A549 (cell line): ENCODE data around the gene IGBP1. TPM values are rescaled to one million over a fixed set of nuclear protein-coding genes. Genes with fewer than 3 reads are reported as not detected.

Experiments used
- ATAC-seq, 2 experiments: fragments of 200-7000 bp in 1 of 2; fragments of >200 bp in 1 of 2; cut with Nextera tagmentation in 1 of 2; cut with Tn5 transposase in 1 of 2; 3 replicates each; pipeline versions ENCODE4 v1.8.0 to v1.9.1; 2018 to 2020; ENCODE audit warnings: mild to moderate bottlenecking in 1 of 2, moderate library complexity in 1 of 2
- CTCF ChIA-PET: fragments of 300-600 bp; sonication (Branson Sonifier 250); formaldehyde crosslinking; extraction: SDS; loops from one replicate; lab custom pipeline; 2021; ENCODE audit warnings: antibody characterized with exemption, inconsistent platforms; lab: Yijun Ruan, JAX
- POLR2A ChIA-PET: fragments of 350-600 bp; formaldehyde crosslinking; extraction: SDS; loops from one replicate; lab custom pipeline; 2021; ENCODE audit warnings: antibody characterized with exemption, inconsistent platforms; lab: Yijun Ruan, JAX
- DNase-seq, 2 experiments: peaks; one replicate each; pipeline versions ENCODE4 v3.0.0 to v3.0.0-alpha.2; 2011 to 2016; ENCODE audit warnings: low read depth in 1 of 2, low spot score in 1 of 2
- FAIRE-seq: peaks from 2 replicates; lab custom pipeline; 2011; peaks lifted over from hg19 to GRCh38; lab: Jason Lieb, UNC
- H3K27ac ChIP-seq, 2 experiments: fragments of >200 bp; sonication (Bioruptor Twin); formaldehyde crosslinking; 3 replicates each; pipeline ENCODE4 v1.5.1; 2016 to 2017
- H3K4me1 ChIP-seq: fragments of >200 bp; sonication (Bioruptor Twin); formaldehyde crosslinking; 3 replicates; pipeline ENCODE4 v1.6.1; 2016
- H3K4me2 ChIP-seq: fragments of >200 bp; sonication (Bioruptor Twin); formaldehyde crosslinking; 3 replicates; pipeline ENCODE4 v1.6.1; 2016
- H3K4me3 ChIP-seq: fragments of >200 bp; sonication (Bioruptor Twin); formaldehyde crosslinking; 3 replicates; pipeline ENCODE4 v1.5.1; 2016
- H3K9me3 ChIP-seq: fragments of >200 bp; sonication (Bioruptor Twin); formaldehyde crosslinking; 3 replicates; pipeline ENCODE4 v1.6.1; 2016
- CBX2 ChIP-seq: fragments of 200-600 bp; sonication (generic); IDR thresholded peaks from 2 replicates; pipeline ENCODE4 v1.6.1; 2016; ENCODE audit warnings: low read depth, mild to moderate bottlenecking, borderline replicate concordance
- CEBPB ChIP-seq, 2 experiments: fragments of >200 bp in 1 of 2; sonication (Bioruptor Twin) in 1 of 2; formaldehyde crosslinking in 1 of 2; IDR thresholded peaks; 2 replicates each; pipeline ENCODE4 v1.6.1; 2012 to 2016
- CHD4 ChIP-seq: fragments of 200-600 bp; sonication (generic); IDR thresholded peaks from 2 replicates; pipeline ENCODE4 v1.6.1; 2016; ENCODE audit warnings: antibody characterized with exemption, mild to moderate bottlenecking, borderline replicate concordance
- EHF ChIP-seq: fragments of 250-450 bp; sonication (Bioruptor Pico); IDR thresholded peaks from 2 replicates; pipeline ENCODE4 v1.5.0; 2020; ENCODE audit warnings: mild to moderate bottlenecking
- EP300 ChIP-seq, 2 experiments: fragments of >200 bp; sonication (Bioruptor Twin); formaldehyde crosslinking; IDR thresholded peaks; 2 replicates in 1 of 2; 3 replicates in 1 of 2; pipeline ENCODE4 v1.6.1; 2016 to 2017
- FOSB ChIP-seq: fragments of 250-450 bp; sonication (Bioruptor Pico); IDR thresholded peaks from 2 replicates; pipeline ENCODE4 v1.5.0; 2020; ENCODE audit warnings: mild to moderate bottlenecking, moderate library complexity
- FOSL2 ChIP-seq, 2 experiments: fragments of 450-650 bp in 1 of 2; fragments of >200 bp in 1 of 2; sonication (Bioruptor Twin) in 1 of 2; formaldehyde crosslinking; IDR thresholded peaks; 2 replicates each; pipeline versions ENCODE4 v1.5.0 to v1.6.1; 2016 to 2020; ENCODE audit warnings: mild to moderate bottlenecking in 1 of 2, moderate library complexity in 1 of 2
- FOXS1 ChIP-seq: fragments of 250-450 bp; sonication (Bioruptor Pico); IDR thresholded peaks from 2 replicates; pipeline ENCODE4 v1.5.0; 2020; ENCODE audit warnings: mild to moderate bottlenecking, moderate library complexity
- GATA3 ChIP-seq: IDR thresholded peaks from 2 replicates; pipeline ENCODE4 v1.6.1; 2012; ENCODE audit warnings: borderline replicate concordance
- HDAC2 ChIP-seq: fragments of 200-600 bp; sonication (generic); IDR thresholded peaks from 2 replicates; pipeline ENCODE4 v1.6.1; 2016
- JUNB ChIP-seq: fragments of >200 bp; sonication (Bioruptor Twin); formaldehyde crosslinking; IDR thresholded peaks from 2 replicates; pipeline ENCODE4 v1.6.1; 2016
- KDM1A ChIP-seq: fragments of 200-600 bp; sonication (generic); IDR thresholded peaks from 2 replicates; pipeline ENCODE4 v1.6.1; 2016; ENCODE audit warnings: low read depth, mild to moderate bottlenecking
- MAFK ChIP-seq: fragments of 450-650 bp; IDR thresholded peaks from 2 replicates; pipeline ENCODE4 v1.6.1; 2014; ENCODE audit not compliant: partially characterized antibody
- MYC ChIP-seq: IDR thresholded peaks from 2 replicates; pipeline ENCODE4 v1.6.1; 2012; ENCODE audit warnings: mild to moderate bottlenecking, inconsistent platforms, low read length, improper control_type of control experiment, borderline replicate concordance
- NR3C1 ChIP-seq: fragments of >200 bp; sonication (Bioruptor Twin); formaldehyde crosslinking; IDR thresholded peaks from 3 replicates; pipeline ENCODE4 v1.6.1; 2017
- PHF8 ChIP-seq: fragments of 200-600 bp; sonication (generic); IDR thresholded peaks from 2 replicates; pipeline ENCODE4 v1.6.1; 2016; ENCODE audit warnings: low read depth, mild to moderate bottlenecking, antibody characterized with exemption, moderate library complexity, borderline replicate concordance
- TP53 ChIP-seq: fragments of 250-450 bp; sonication (Bioruptor Pico); IDR thresholded peaks from 2 replicates; pipeline ENCODE4 v1.5.0; 2021; ENCODE audit warnings: mild to moderate bottlenecking, moderate library complexity
- ZFP36 ChIP-seq: fragments of 450-650 bp; IDR thresholded peaks from 2 replicates; pipeline ENCODE4 v1.6.1; 2014; ENCODE audit warnings: borderline replicate concordance; ENCODE audit not compliant: partially characterized antibody
- ZNF302 ChIP-seq: fragments of 250-450 bp; sonication (Bioruptor Pico); IDR thresholded peaks from 2 replicates; pipeline ENCODE4 v1.9.0; 2021; ENCODE audit warnings: inconsistent platforms, mild to moderate bottlenecking, moderate library complexity
- WGBS: methylation state at CpG from one replicate; pipeline ENCODE4 v1.1.6; 2017; ENCODE audit errors: missing lambda C conversion rate; 5-methylcytosine and 5-hydroxymethylcytosine counted together
- polyA plus RNA-seq, 4 experiments: library from polyadenylated mRNA; depleted of rRNA in 3 of 4; stranded (reverse); fragments of >200 nt; fragmentation: RNase III in 1 of 4; extraction: RNeasy Plus Mini Kit Qiagen cat#74134 plus additional on column Dnase treatment in 1 of 4; gene quantifications; 2 replicates in 3 of 4; 3 replicates in 1 of 4; pipeline ENCODE4 v1.2.3, GENCODE V29; 2011 to 2017
- TF ChIP-seq, protein P1 (sequence below): fragments of 450-650 bp; IDR thresholded peaks from 2 replicates; pipeline ENCODE4 v1.6.1; 2014; ENCODE audit warnings: antibody characterized with exemption
- TF ChIP-seq, protein P2 (sequence below): fragments of 200-600 bp; sonication (generic); IDR thresholded peaks from 2 replicates; pipeline ENCODE4 v1.6.1; 2016; ENCODE audit warnings: antibody characterized with exemption, mild to moderate bottlenecking, moderate library complexity
- TF ChIP-seq, protein P3 (sequence below): IDR thresholded peaks from 2 replicates; pipeline ENCODE4 v1.6.1; 2012; ENCODE audit warnings: low read depth, borderline replicate concordance
- TF ChIP-seq, protein P4 (sequence below): fragments of >200 bp; sonication (Bioruptor Twin); formaldehyde crosslinking; IDR thresholded peaks from 3 replicates; pipeline ENCODE4 v1.5.1; 2016

IGBP1 gene
- polyA plus RNA-seq, 2 of the 4 experiments (the other 2 are of a cell fraction): 54.0 to 106 TPM

DNA sequence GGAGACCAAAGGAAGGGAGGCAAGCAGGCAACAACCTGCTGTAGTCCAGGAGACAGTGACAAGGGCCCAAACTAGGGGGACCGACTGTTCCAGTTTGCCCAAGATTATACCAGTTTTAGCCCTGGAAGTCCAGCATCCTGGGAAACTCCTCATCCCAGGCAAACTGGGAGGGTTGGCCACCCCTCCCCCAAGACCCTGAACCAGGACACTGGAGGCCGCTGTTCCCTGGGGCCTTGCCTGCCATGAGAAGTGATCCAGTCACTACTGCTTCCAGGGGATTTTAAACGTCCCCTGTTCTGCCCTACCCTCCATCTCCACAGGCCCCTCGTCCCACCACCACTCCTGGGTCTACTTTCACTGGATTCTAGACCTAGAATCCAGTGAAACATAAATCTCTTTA, 39.7 kb downstream of the IGBP1 start:
- ATAC-seq (no peak), DNase-seq (no peak), FAIRE-seq (no peak)
- ChIA-PET CTCF (no interaction called here), POLR2A (no interaction called here)
- Histone ChIP-seq H3K4me2 (no peak overlapping the region), H3K4me1 (peaks cover 32% of the 10 kb centered on the region), H3K27ac (no peak overlapping the region)
- whole genome bisulfite sequencing: 68% methylated on average over 4 of the region's 4 CpGs
- TF ChIP-seq JUNB (no peak), CHD4 (no peak), KDM1A (no peak), ZNF302 (CRISPR knock-in tag) (no peak), CBX2 (no peak), EHF (CRISPR knock-in tag) (no peak), FOXS1 (no peak), NR3C1 (no peak), MAFK (no peak), MYC (no peak)
- TF ChIP-seq, protein P1, sequence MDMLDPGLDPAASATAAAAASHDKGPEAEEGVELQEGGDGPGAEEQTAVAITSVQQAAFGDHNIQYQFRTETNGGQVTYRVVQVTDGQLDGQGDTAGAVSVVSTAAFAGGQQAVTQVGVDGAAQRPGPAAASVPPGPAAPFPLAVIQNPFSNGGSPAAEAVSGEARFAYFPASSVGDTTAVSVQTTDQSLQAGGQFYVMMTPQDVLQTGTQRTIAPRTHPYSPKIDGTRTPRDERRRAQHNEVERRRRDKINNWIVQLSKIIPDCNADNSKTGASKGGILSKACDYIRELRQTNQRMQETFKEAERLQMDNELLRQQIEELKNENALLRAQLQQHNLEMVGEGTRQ: no peak
- TF ChIP-seq, protein P2, sequence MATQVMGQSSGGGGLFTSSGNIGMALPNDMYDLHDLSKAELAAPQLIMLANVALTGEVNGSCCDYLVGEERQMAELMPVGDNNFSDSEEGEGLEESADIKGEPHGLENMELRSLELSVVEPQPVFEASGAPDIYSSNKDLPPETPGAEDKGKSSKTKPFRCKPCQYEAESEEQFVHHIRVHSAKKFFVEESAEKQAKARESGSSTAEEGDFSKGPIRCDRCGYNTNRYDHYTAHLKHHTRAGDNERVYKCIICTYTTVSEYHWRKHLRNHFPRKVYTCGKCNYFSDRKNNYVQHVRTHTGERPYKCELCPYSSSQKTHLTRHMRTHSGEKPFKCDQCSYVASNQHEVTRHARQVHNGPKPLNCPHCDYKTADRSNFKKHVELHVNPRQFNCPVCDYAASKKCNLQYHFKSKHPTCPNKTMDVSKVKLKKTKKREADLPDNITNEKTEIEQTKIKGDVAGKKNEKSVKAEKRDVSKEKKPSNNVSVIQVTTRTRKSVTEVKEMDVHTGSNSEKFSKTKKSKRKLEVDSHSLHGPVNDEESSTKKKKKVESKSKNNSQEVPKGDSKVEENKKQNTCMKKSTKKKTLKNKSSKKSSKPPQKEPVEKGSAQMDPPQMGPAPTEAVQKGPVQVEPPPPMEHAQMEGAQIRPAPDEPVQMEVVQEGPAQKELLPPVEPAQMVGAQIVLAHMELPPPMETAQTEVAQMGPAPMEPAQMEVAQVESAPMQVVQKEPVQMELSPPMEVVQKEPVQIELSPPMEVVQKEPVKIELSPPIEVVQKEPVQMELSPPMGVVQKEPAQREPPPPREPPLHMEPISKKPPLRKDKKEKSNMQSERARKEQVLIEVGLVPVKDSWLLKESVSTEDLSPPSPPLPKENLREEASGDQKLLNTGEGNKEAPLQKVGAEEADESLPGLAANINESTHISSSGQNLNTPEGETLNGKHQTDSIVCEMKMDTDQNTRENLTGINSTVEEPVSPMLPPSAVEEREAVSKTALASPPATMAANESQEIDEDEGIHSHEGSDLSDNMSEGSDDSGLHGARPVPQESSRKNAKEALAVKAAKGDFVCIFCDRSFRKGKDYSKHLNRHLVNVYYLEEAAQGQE: no peak
- TF ChIP-seq, all 56 proteins: peak for 0
- H3K9me3 ChIP-seq: no peaks in the 10 kb centered on the region
- H3K4me3 ChIP-seq: no peak overlapping the region

DNA sequence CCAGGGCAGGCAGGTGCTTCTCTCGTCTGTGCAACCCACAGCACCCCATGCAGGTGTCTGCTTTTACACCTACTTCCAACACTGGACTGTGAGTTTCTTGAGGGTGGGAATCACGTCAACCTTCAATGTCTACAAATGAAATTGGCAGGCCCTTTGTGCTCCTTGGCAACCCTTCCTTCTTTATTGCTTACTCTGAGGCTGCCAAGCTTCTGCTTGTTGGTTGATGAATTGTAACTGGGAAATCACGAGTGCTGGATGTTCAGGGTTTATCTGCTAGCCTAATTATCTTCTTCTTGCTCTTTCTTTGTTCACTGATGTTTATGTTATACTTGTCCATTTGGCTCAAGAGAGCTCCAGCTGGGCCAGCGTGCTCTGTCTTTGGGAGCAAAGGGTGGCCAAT, 41.5 kb downstream of the IGBP1 start:
- CTCF ChIA-PET: interaction anchor here (0.8 to 2.2 kb wide), 3 partner anchors 22 to 259 kb away, joined by 3 to 5 read pairs (median 3); partner anchors contain the start of gene IGBP1
- WGBS: 74% methylated on average over 4 of the region's 4 CpGs
- FAIRE-seq (no peak), ATAC-seq (no peak), DNase-seq (no peak)
- Histone ChIP-seq H3K4me1 (0 out of 3 replicates have a peak, but pooled peaks cover 18% of the 10 kb centered on the region), H3K4me2 (peak overlapping the region; percentile 23; the same call in 1 of the 3 replicates), H3K9me3 (no peaks in the 10 kb centered on the region), H3K27ac (peak overlapping the region in 1 of 2 experiments; percentile 52; a peak in 1 of 6 replicates), H3K4me3 (no peak overlapping the region)
- TF ChIP-seq HDAC2 (no peak), EP300 (IDR thresholded peaks at IDR 0.05) (no peak), PHF8 (no peak), GATA3 (no peak), MYC (no peak), FOSL2 (IDR thresholded peaks at IDR 0.05) (no peak), FOSL2 (CRISPR knock-in tag; IDR thresholded peaks at IDR 0.05) (no peak), FOSB (CRISPR knock-in tag) (no peak), CEBPB (IDR thresholded peaks at IDR 0.05) (no peak), TP53 (CRISPR knock-in tag) (no peak), ZFP36 (no peak)
- TF ChIP-seq, protein P3, sequence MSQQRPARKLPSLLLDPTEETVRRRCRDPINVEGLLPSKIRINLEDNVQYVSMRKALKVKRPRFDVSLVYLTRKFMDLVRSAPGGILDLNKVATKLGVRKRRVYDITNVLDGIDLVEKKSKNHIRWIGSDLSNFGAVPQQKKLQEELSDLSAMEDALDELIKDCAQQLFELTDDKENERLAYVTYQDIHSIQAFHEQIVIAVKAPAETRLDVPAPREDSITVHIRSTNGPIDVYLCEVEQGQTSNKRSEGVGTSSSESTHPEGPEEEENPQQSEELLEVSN: no peak
- TF ChIP-seq, protein P4, sequence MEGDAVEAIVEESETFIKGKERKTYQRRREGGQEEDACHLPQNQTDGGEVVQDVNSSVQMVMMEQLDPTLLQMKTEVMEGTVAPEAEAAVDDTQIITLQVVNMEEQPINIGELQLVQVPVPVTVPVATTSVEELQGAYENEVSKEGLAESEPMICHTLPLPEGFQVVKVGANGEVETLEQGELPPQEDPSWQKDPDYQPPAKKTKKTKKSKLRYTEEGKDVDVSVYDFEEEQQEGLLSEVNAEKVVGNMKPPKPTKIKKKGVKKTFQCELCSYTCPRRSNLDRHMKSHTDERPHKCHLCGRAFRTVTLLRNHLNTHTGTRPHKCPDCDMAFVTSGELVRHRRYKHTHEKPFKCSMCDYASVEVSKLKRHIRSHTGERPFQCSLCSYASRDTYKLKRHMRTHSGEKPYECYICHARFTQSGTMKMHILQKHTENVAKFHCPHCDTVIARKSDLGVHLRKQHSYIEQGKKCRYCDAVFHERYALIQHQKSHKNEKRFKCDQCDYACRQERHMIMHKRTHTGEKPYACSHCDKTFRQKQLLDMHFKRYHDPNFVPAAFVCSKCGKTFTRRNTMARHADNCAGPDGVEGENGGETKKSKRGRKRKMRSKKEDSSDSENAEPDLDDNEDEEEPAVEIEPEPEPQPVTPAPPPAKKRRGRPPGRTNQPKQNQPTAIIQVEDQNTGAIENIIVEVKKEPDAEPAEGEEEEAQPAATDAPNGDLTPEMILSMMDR: no peak
- POLR2A ChIA-PET: no interaction called here
